ENCODE results near the gene MUC21. TPM values are rescaled to one million over a fixed set of nuclear protein-coding genes. Genes with fewer than 3 reads are reported as not detected.
A peak's percentile ranks its signal among the peaks of the same experiment; 100 is the strongest.

MUC21 gene
- total and polyA plus RNA-seq, 9 of the 15 experiments (the other 6 are each of a cell fraction or from before 2014, with no cell fraction given): not detected

GRCh38 chr6:30955367-30956042, 28.0 kb upstream of the MUC21 start (continued):
- no peak for TF ChIP-seq ZNF407 (IDR thresholded peaks at IDR 0.05; ENCODE audit: low read depth)
- no peak for TF ChIP-seq ZKSCAN8 (CRISPR knock-in tag; IDR thresholded peaks at IDR 0.05)
- TF ChIP-seq ZNF184 (CRISPR knock-in tag; IDR thresholded peaks at IDR 0.05): no peak
- no peak for TF ChIP-seq YBX1 (IDR thresholded peaks at IDR 0.05)
- no peak for TF ChIP-seq ZNF75A (CRISPR knock-in tag; IDR thresholded peaks at IDR 0.05)
- TF ChIP-seq, protein P1, sequence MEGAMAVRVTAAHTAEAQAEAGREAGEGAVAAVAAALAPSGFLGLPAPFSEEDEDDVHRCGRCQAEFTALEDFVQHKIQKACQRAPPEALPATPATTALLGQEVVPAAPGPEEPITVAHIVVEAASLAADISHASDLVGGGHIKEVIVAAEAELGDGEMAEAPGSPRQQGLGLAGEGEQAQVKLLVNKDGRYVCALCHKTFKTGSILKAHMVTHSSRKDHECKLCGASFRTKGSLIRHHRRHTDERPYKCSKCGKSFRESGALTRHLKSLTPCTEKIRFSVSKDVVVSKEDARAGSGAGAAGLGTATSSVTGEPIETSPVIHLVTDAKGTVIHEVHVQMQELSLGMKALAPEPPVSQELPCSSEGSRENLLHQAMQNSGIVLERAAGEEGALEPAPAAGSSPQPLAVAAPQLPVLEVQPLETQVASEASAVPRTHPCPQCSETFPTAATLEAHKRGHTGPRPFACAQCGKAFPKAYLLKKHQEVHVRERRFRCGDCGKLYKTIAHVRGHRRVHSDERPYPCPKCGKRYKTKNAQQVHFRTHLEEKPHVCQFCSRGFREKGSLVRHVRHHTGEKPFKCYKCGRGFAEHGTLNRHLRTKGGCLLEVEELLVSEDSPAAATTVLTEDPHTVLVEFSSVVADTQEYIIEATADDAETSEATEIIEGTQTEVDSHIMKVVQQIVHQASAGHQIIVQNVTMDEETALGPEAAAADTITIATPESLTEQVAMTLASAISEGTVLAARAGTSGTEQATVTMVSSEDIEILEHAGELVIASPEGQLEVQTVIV (CRISPR knock-in tag; IDR thresholded peaks at IDR 0.05; ENCODE audit: borderline replicate concordance): no peak
- peak; percentile 65 for TF ChIP-seq CBFA2T3 (IDR thresholded peaks at IDR 0.05)
- no peak for TF ChIP-seq STAT5A (IDR thresholded peaks at IDR 0.05; ENCODE audit: borderline replicate concordance, low read length)
- TF ChIP-seq, protein P2, sequence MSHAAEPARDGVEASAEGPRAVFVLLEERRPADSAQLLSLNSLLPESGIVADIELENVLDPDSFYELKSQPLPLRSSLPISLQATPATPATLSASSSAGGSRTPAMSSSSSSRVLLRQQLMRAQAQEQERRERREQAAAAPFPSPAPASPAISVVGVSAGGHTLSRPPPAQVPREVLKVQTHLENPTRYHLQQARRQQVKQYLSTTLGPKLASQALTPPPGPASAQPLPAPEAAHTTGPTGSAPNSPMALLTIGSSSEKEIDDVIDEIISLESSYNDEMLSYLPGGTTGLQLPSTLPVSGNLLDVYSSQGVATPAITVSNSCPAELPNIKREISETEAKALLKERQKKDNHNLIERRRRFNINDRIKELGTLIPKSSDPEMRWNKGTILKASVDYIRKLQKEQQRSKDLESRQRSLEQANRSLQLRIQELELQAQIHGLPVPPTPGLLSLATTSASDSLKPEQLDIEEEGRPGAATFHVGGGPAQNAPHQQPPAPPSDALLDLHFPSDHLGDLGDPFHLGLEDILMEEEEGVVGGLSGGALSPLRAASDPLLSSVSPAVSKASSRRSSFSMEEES (CRISPR knock-in tag; IDR thresholded peaks at IDR 0.05): no peak
- peak; percentile 73; the same call in 1 of the 2 replicates for TF ChIP-seq ETV5 (CRISPR knock-in tag; IDR thresholded peaks at IDR 0.05; ENCODE audit: low read depth)
- no peak for TF ChIP-seq MYBL2 (IDR thresholded peaks at IDR 0.05; ENCODE audit: low read depth)
- TF ChIP-seq MYBL2 (CRISPR knock-in tag; IDR thresholded peaks at IDR 0.05; ENCODE audit: borderline replicate concordance): no peak
- TF ChIP-seq ZBTB7A (IDR thresholded peaks at IDR 0.05; ENCODE audit: borderline replicate concordance, control insufficient read depth, low read depth, low read length): peak; percentile 82
- no peak for TF ChIP-seq XRCC4 (IDR thresholded peaks at IDR 0.05; ENCODE audit: extremely low read depth, insufficient read depth, insufficient read length)
- TF ChIP-seq MECOM (CRISPR knock-in tag; IDR thresholded peaks at IDR 0.05): no peak
- TF ChIP-seq BHLHE40 (IDR thresholded peaks at IDR 0.05; ENCODE audit: low read length): peak; percentile 12; the same call in 1 of the 2 replicates
- no peak for TF ChIP-seq ZNF311 (CRISPR knock-in tag; IDR thresholded peaks at IDR 0.05)
